IMR-90 (cell line): ENCODE results near the gene NPAS3. TPM values are rescaled to one million over a fixed set of nuclear protein-coding genes. Genes with fewer than 3 reads are reported as not detected.

Experiments
- ATAC-seq: fragments of 200-7000 bp; cut with Tn5 transposase; 2 replicates; pipeline ENCODE4 v1.9.1; 2020; ENCODE audit warnings: low read depth, mild to moderate bottlenecking, moderate library complexity
- BruUV-seq: library from RNA; stranded (reverse); fragments of 400-500 nt; replicated peaks from 2 replicates; lab custom pipeline; 2021; lab: Mats Ljungman, UMichigan
- CTCF ChIA-PET: fragments of 300-600 bp; formaldehyde crosslinking; extraction: SDS; loops from one replicate; lab custom pipeline; 2021; ENCODE audit warnings: antibody characterized with exemption; lab: Yijun Ruan, JAX
- POLR2A ChIA-PET: fragments of 300-600 bp; sonication (Branson Sonifier 250); formaldehyde crosslinking; loops from one replicate; lab custom pipeline; 2022; ENCODE audit warnings: antibody characterized with exemption; ENCODE audit not compliant: unreplicated experiment; lab: Charles Lee
- DNase-seq: peaks from one replicate; pipeline ENCODE4 v3.0.0; 2013
- H2AFZ ChIP-seq: replicated peaks from 2 replicates; pipeline ENCODE3; 2013; ENCODE audit warnings: low read length, mild to moderate bottlenecking; ENCODE audit not compliant: poor library complexity
- H2AK5ac ChIP-seq: 2 replicates; pipeline ENCODE4 v1.6.1; 2013; ENCODE audit warnings: low read depth, low read length, inconsistent platforms
- H2AK9ac ChIP-seq: replicated peaks from 2 replicates; pipeline ENCODE3; 2013; ENCODE audit warnings: mild to moderate bottlenecking, low read depth, low read length, moderate library complexity; ENCODE audit not compliant: poor library complexity
- H2BK120ac ChIP-seq: 2 replicates; pipeline ENCODE4 v1.6.1; 2013; ENCODE audit warnings: low read depth, low read length, inconsistent platforms
- H2BK15ac ChIP-seq: 3 replicates; pipeline ENCODE4 v1.6.1; 2013; ENCODE audit warnings: low read depth, low read length, inconsistent platforms
- H2BK20ac ChIP-seq: 2 replicates; pipeline ENCODE4 v1.6.1; 2013; ENCODE audit warnings: low read depth, mild to moderate bottlenecking, inconsistent platforms, low read length, moderate library complexity
- H2BK5ac ChIP-seq: 2 replicates; pipeline ENCODE4 v1.6.1; 2013; ENCODE audit warnings: mild to moderate bottlenecking, low read depth, low read length, inconsistent platforms; ENCODE audit not compliant: poor library complexity, severe bottlenecking
- H3K14ac ChIP-seq: replicated peaks from 2 replicates; pipeline ENCODE4 v1.6.1; 2013; ENCODE audit warnings: low read depth, low read length, inconsistent platforms
- H3K18ac ChIP-seq: 2 replicates; pipeline ENCODE4 v1.6.1; 2013; ENCODE audit warnings: low read depth, low read length, control low read depth
- H3K23ac ChIP-seq: 2 replicates; pipeline ENCODE4 v1.6.1; 2013; ENCODE audit warnings: low read depth, low read length, inconsistent platforms
- H3K27ac ChIP-seq: 2 replicates; pipeline ENCODE4 v1.5.1; 2013; ENCODE audit warnings: mild to moderate bottlenecking, control low read depth, low read length; ENCODE audit not compliant: insufficient read depth
- H3K27me3 ChIP-seq: 2 replicates; pipeline ENCODE4 v1.6.1; 2013; ENCODE audit warnings: low read length; ENCODE audit not compliant: control insufficient read depth, insufficient read depth
- H3K36me3 ChIP-seq: 2 replicates; pipeline ENCODE4 v1.6.1; 2013; ENCODE audit warnings: low read length, mixed read lengths; ENCODE audit not compliant: control insufficient read depth, insufficient read depth
- H3K4ac ChIP-seq: 2 replicates; pipeline ENCODE4 v1.6.1; 2013; ENCODE audit warnings: low read depth, low read length, inconsistent platforms
- H3K4me1 ChIP-seq: 2 replicates; pipeline ENCODE4 v1.6.1; 2013; ENCODE audit warnings: low read length, mixed read lengths; ENCODE audit not compliant: control insufficient read depth, insufficient read depth
- H3K4me2 ChIP-seq: 2 replicates; pipeline ENCODE4 v1.6.1; 2013; ENCODE audit warnings: low read depth, mild to moderate bottlenecking, control low read depth, low read length, moderate library complexity
- H3K4me3 ChIP-seq: 2 replicates; pipeline ENCODE4 v1.5.1; 2013; ENCODE audit warnings: low read depth, mild to moderate bottlenecking, control low read depth, low read length, moderate library complexity; ENCODE audit not compliant: insufficient read depth
- H3K56ac ChIP-seq: 2 replicates; pipeline ENCODE4 v1.6.1; 2013; ENCODE audit warnings: low read length, inconsistent platforms; ENCODE audit not compliant: insufficient read depth; ENCODE audit errors: extremely low read depth
- H3K79me1 ChIP-seq, 2 experiments: 2 replicates each; pipeline ENCODE4 v1.6.1; 2013; ENCODE audit warnings: low read length in 2 of 2, inconsistent platforms in 1 of 2, low read depth in 1 of 2
- H3K9ac ChIP-seq: 2 replicates; pipeline ENCODE4 v1.6.1; 2013; ENCODE audit warnings: low read depth, low read length, control low read depth
- H3K9me1 ChIP-seq: 2 replicates; pipeline ENCODE4 v1.6.1; 2013; ENCODE audit warnings: low read length, inconsistent platforms; ENCODE audit not compliant: insufficient read depth
- H3K9me3 ChIP-seq: 2 replicates; pipeline ENCODE4 v1.6.1; 2013; ENCODE audit warnings: low read length; ENCODE audit not compliant: control insufficient read depth, insufficient read depth
- H4K20me1 ChIP-seq: 2 replicates; pipeline ENCODE4 v1.6.1; 2013; ENCODE audit warnings: low read length, inconsistent platforms; ENCODE audit not compliant: insufficient read depth
- H4K5ac ChIP-seq: 2 replicates; pipeline ENCODE4 v1.6.1; 2013; ENCODE audit warnings: mild to moderate bottlenecking, low read depth, low read length, control low read depth
- H4K8ac ChIP-seq, 2 experiments: 2 replicates each; pipeline ENCODE4 v1.6.1; 2013; ENCODE audit warnings: low read depth in 2 of 2, low read length in 2 of 2, control low read depth in 1 of 2, inconsistent platforms in 1 of 2
- H4K91ac ChIP-seq: 2 replicates; pipeline ENCODE4 v1.6.1; 2013; ENCODE audit warnings: low read depth, low read length, inconsistent platforms; ENCODE audit not compliant: insufficient read depth
- BHLHE40 ChIP-seq: fragments of 150-350 bp; IDR thresholded peaks from 2 replicates; pipeline ENCODE4 v1.6.1; 2016; ENCODE audit warnings: mild to moderate bottlenecking, low read depth, low read length
- CEBPB ChIP-seq: IDR thresholded peaks from 2 replicates; pipeline ENCODE4 v1.6.1; 2012; ENCODE audit warnings: low read depth, low read length, improper control_type of control experiment
- CHD1 ChIP-seq: IDR thresholded peaks from 2 replicates; pipeline ENCODE4 v1.6.1; 2012; ENCODE audit warnings: low read depth, low read length, improper control_type of control experiment
- FOS ChIP-seq: fragments of 150-350 bp; IDR thresholded peaks from 2 replicates; pipeline ENCODE4 v1.6.1; 2016; ENCODE audit warnings: low read depth, low read length
- MAFK ChIP-seq: IDR thresholded peaks from 2 replicates; pipeline ENCODE4 v1.6.1; 2012; ENCODE audit warnings: low read depth, low read length, improper control_type of control experiment
- MXI1 ChIP-seq: IDR thresholded peaks from 2 replicates; pipeline ENCODE4 v1.6.1; 2012; ENCODE audit warnings: low read depth, mild to moderate bottlenecking, low read length, moderate library complexity, borderline replicate concordance
- NFE2L2 ChIP-seq: fragments of 150-350 bp; IDR thresholded peaks from 2 replicates; pipeline ENCODE4 v1.6.1; 2016; ENCODE audit warnings: low read depth, mild to moderate bottlenecking, low read length
- RAD21 ChIP-seq: IDR thresholded peaks from 2 replicates; pipeline ENCODE4 v1.6.1; 2012; ENCODE audit warnings: low read length, improper control_type of control experiment
- RCOR1 ChIP-seq: IDR thresholded peaks from 2 replicates; pipeline ENCODE4 v1.6.1; 2012; ENCODE audit warnings: mild to moderate bottlenecking, low read length, improper control_type of control experiment; ENCODE audit not compliant: insufficient replicate concordance
- RFX5 ChIP-seq: IDR thresholded peaks from 2 replicates; pipeline ENCODE4 v1.8.0; 2012; ENCODE audit warnings: low read depth, mild to moderate bottlenecking, low read length, moderate library complexity
- SMC3 ChIP-seq: fragments of 150-350 bp; IDR thresholded peaks from 2 replicates; pipeline ENCODE4 v1.6.1; 2016; ENCODE audit warnings: low read depth, mild to moderate bottlenecking, antibody characterized with exemption, low read length, moderate library complexity
- WGBS, 2 experiments: methylation state at CpG; one replicate each; pipeline versions ENCODE4 v1.1.5 to v1.1.7; 2013; ENCODE audit warnings: missing lambda C conversion rate in 2 of 2; ENCODE audit not compliant: insufficient read length in 1 of 2; ENCODE audit errors: extremely low coverage in 2 of 2; 5-methylcytosine and 5-hydroxymethylcytosine counted together
- dilution Hi-C: fragments of 300-500 bp; cut with HindIII; formaldehyde crosslinking; loops from one replicate; pipeline ENCODE4 v1.14.3; 2018; ENCODE audit warnings: low sequenced_read_pairs; ENCODE audit not compliant: unreplicated experiment
- in situ Hi-C: fragments of 300-500 bp; cut with MboI; formaldehyde crosslinking; loops from 3 replicates; pipeline ENCODE4 v1.14.3; 2019; ENCODE audit warnings: low sequenced_read_pairs, inconsistent platforms, mixed read lengths
- intact Hi-C: fragments of 100-400 bp; cut with micrococcal nuclease; formaldehyde crosslinking; loops from 2 replicates; pipeline ENCODE4 v1.10.0; 2022
- polyA plus RNA-seq, 3 experiments: library from polyadenylated mRNA; depleted of rRNA; stranded (reverse); fragments of >200 nt; gene quantifications; 2 replicates each; pipeline ENCODE4 v1.2.3, GENCODE V29; 2012; ENCODE audit warnings: low replicate concordance in 1 of 3
- total RNA-seq: library from RNA; depleted of rRNA; stranded (reverse); fragments of >200 nt; gene quantifications from 2 replicates; pipeline ENCODE4 v1.2.3, GENCODE V29; 2012
- TF ChIP-seq, protein P1 (sequence below): fragments of 150-350 bp; IDR thresholded peaks from 2 replicates; pipeline ENCODE4 v1.6.1; 2016; ENCODE audit warnings: low read depth, mild to moderate bottlenecking, low read length, moderate library complexity, borderline replicate concordance

NPAS3 gene
- total and polyA plus RNA-seq, 2 of the 4 experiments (the other 2 are of a cell fraction), result not detected

DNA sequence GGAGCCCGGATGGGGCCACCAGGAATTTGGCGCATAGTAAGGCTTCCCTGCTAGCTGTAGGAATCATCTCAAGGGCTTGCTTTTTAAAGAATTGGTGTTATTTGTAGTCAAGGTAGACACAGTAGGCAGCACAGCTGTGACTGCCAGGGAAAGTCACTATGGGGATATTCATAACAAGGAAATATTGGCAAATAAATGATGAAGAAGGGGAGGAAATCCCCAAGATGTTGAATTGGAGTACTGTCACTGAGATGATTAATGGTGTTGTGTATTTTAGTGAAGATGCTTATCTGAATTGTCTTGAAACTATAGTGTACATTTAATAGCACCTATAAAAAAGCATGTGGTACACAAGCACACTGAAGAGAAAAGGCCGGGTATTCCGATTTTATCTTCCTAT lies 118.9 kb downstream of the NPAS3 start:
- no peak overlapping the region for H2BK20ac ChIP-seq
- CTCF ChIA-PET, result no interaction called here
- no peak overlapping the region for H3K56ac ChIP-seq
- no peak overlapping the region for H4K91ac ChIP-seq
- H3K14ac ChIP-seq, result no peak overlapping the region
- no peaks in the 10 kb centered on the region for H3K79me1 ChIP-seq
- dilution Hi-C loops (no loop called here), intact Hi-C loops (no loop called here), in situ Hi-C loops (no loop called here)
- H3K9me1 ChIP-seq, result no peaks in the 10 kb centered on the region
- no peak overlapping the region for H2AK5ac ChIP-seq
- no peak overlapping the region for H2BK120ac ChIP-seq
- no peak overlapping the region for H4K8ac ChIP-seq
- H3K9ac ChIP-seq, result no peak overlapping the region
- H2AFZ ChIP-seq, result no peak overlapping the region
- H3K27ac ChIP-seq, result no peak overlapping the region
- no peak overlapping the region for H3K23ac ChIP-seq
- H3K36me3 ChIP-seq, result no peaks in the 10 kb centered on the region
- DNase-seq (no peak), ATAC-seq (no peak)
- no peaks in the 10 kb centered on the region for H3K9me3 ChIP-seq
- H4K5ac ChIP-seq, result no peak overlapping the region
- H3K27me3 ChIP-seq, result no peaks in the 10 kb centered on the region
- BruUV-seq, result no TSS peak
- no peak for TF ChIP-seq MAFK
- no peak for TF ChIP-seq SMC3
- no peak for TF ChIP-seq RCOR1
- TF ChIP-seq, protein P1, sequence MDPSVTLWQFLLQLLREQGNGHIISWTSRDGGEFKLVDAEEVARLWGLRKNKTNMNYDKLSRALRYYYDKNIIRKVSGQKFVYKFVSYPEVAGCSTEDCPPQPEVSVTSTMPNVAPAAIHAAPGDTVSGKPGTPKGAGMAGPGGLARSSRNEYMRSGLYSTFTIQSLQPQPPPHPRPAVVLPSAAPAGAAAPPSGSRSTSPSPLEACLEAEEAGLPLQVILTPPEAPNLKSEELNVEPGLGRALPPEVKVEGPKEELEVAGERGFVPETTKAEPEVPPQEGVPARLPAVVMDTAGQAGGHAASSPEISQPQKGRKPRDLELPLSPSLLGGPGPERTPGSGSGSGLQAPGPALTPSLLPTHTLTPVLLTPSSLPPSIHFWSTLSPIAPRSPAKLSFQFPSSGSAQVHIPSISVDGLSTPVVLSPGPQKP, result no peak
- TF ChIP-seq RFX5, result no peak
- TF ChIP-seq CHD1, result no peak
- TF ChIP-seq BHLHE40, result no peak
- no peak for TF ChIP-seq NFE2L2
- no peak for TF ChIP-seq RAD21
- TF ChIP-seq CEBPB, result no peak
- TF ChIP-seq FOS, result no peak
- no peak for TF ChIP-seq MXI1
- H3K18ac ChIP-seq, result no peak overlapping the region
- no peak overlapping the region for H3K4me2 ChIP-seq
- H2BK5ac ChIP-seq, result no peak overlapping the region
- H4K20me1 ChIP-seq, result no peaks in the 10 kb centered on the region
- no peaks in the 10 kb centered on the region for H3K4me1 ChIP-seq
- H3K4me3 ChIP-seq, result no peak overlapping the region
- POLR2A ChIA-PET, result no interaction called here
- no CpG with 5 or more reads among the region's 4 CpGs for WGBS, 2 experiments
- H3K4ac ChIP-seq, result no peak overlapping the region
- no peak overlapping the region for H2AK9ac ChIP-seq
- no peak overlapping the region for H2BK15ac ChIP-seq
